ENCODE results near the gene SYT17. TPM values are rescaled to one million over a fixed set of nuclear protein-coding genes. Genes with fewer than 3 reads are reported as not detected.

The SYT17 gene
- polyA plus RNA-seq (ENCODE audit: insufficient read length), result 6.0 TPM

GRCh38 chr16:19167710-19168370, at the start of gene SYT17:
Gene SYT17, plus strand, starts transcription at chr16:19168240. Its CDS starts 407 bp downstream, at chr16:19168647.
- peak; percentile 77 for DNase-seq

GRCh38 chr16:19118938-19119431, 49.1 kb upstream of the SYT17 start:
- DNase-seq, result peak; percentile 65

GRCh38 chr16:19119564-19119963, 48.5 kb upstream of the SYT17 start:
- no peak for DNase-seq

- no peak for DNase-seq
These were observed 44.4 kb upstream of the SYT17 start for GRCh38 chr16:19123535-19124178.

GRCh38 chr16:19126300-19126699, 41.7 kb upstream of the SYT17 start:
- DNase-seq, result no peak

- DNase-seq, result no peak
These were observed 40.8 kb upstream of the SYT17 start for GRCh38 chr16:19127205-19127604.

- no peak for DNase-seq
These were observed 40.3 kb upstream of the SYT17 start for GRCh38 chr16:19127674-19128131.

GRCh38 chr16:19128454-19129200, 39.4 kb upstream of the SYT17 start:
- DNase-seq, result no peak

- DNase-seq, result no peak
These were observed 37.7 kb upstream of the SYT17 start for GRCh38 chr16:19130385-19130784.

- DNase-seq, result peak; percentile 72
These were observed 36.9 kb upstream of the SYT17 start for GRCh38 chr16:19130852-19131824.

- no peak for DNase-seq
These were observed 36.2 kb upstream of the SYT17 start for GRCh38 chr16:19131825-19132218.

GRCh38 chr16:19132255-19132654, 35.8 kb upstream of the SYT17 start:
- no peak for DNase-seq

- no peak for DNase-seq
These were observed 35.1 kb upstream of the SYT17 start for GRCh38 chr16:19132898-19133297.

GRCh38 chr16:19133600-19133999, 34.4 kb upstream of the SYT17 start:
- DNase-seq, result no peak

GRCh38 chr16:19135201-19135842, 32.7 kb upstream of the SYT17 start:
- no peak for DNase-seq

GRCh38 chr16:19135896-19136438, 32.1 kb upstream of the SYT17 start:
- no peak for DNase-seq

GRCh38 chr16:19136549-19137196, 31.4 kb upstream of the SYT17 start:
- DNase-seq, result no peak

- no peak for DNase-seq
These were observed 30.6 kb upstream of the SYT17 start for GRCh38 chr16:19137201-19138128.

- DNase-seq, result peak; percentile 62
These were observed 29.4 kb upstream of the SYT17 start for GRCh38 chr16:19138601-19139000.

Measured in hindlimb muscle (tissue), 1 donor.